GM19372 (cell line): Measurements from ENCODE around the gene DAG1.

ENCODE experiments used
- ATAC-seq: cut with Tn5 transposase; IDR thresholded peaks from one replicate; pipeline ENCODE4 v1.9.1; 2021; ENCODE audit warnings: mild to moderate bottlenecking, low read depth, moderate library complexity; ENCODE audit not compliant: unreplicated experiment

The DAG1 gene

DNA sequence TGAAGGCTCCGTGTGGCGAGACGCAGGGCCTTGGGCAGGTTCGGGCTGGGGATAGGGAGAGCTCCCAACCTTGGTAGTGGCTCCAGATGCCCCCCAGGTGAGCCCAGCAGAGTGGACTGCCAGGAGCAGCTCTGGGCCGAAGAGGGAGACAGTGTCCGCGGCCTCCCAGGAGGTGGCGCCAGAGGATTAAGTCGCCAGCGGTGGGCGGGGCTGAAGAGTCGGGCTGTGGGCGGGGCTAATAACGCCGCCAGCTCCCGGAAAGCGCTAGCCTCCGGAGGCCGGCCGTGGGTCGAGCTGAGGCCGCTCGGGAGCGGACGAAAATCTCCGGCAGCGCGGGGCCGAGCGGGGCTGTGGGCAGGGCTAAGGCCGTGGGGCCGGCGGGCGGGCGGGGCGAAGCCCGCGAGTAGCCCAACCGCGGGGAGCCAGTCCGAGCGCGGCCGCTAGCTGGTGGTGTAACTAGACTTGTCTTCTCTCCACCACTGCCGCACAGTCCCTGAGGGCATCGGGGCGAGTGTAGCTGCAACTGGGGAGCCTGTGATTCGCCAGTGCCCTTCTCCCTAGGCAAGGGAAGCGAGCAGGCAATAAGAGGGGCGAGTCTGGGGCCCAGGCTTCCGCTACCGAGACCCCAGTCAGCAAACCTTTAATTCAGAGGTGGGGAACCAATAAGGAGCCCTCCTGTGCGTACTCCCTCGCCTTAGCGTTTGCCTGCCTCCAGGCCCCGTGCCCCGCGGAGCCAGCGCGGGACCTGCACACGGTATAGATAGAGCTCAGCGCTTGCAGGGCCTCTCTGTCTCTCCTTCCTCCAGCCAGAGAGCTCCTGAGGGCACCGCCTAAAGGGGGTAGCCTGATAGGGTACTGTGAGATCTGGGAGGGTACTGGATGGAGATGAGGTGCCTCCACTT lies 69.8 kb downstream of the DAG1 start:
- peak; percentile 94 for ATAC-seq

DNA sequence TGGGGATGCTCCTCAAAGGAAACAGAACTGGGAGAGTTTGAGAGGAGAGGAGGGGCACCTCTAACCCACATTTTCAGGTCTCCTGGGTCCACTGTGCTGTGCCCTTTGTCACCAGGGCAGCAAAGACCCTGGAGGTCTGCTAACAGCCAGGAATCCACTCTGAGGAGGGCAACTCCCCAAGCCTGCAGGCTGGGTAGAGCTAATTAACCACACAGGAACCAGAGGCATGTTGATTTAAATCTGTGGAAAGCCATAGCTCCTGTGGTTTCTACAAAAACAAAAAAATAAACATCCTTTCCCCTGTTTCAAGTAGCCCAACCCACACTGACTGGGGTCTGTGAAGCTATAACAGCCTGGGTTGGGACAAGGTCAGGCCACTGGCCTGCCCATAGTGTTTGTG lies 82.0 kb downstream of the DAG1 start:
- no peak for ATAC-seq

DNA sequence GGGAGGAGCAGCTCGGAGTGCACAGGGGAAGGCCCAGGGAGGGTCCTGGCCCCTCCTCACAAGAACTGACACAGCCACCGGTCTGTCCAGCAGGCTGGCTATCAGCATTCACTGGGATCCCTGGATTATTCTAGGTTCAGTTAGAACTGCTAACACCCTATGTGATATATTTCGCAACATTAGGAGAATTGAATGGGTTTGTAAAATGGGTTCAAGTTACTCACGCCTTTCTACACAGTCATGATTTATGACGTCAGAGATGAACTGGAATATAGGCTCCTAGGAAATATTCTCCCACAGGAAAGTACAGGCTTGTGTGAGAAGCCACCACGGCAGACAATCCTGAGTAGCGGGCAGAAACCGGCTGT lies 83.2 kb downstream of the DAG1 start:
- no peak for ATAC-seq

DNA sequence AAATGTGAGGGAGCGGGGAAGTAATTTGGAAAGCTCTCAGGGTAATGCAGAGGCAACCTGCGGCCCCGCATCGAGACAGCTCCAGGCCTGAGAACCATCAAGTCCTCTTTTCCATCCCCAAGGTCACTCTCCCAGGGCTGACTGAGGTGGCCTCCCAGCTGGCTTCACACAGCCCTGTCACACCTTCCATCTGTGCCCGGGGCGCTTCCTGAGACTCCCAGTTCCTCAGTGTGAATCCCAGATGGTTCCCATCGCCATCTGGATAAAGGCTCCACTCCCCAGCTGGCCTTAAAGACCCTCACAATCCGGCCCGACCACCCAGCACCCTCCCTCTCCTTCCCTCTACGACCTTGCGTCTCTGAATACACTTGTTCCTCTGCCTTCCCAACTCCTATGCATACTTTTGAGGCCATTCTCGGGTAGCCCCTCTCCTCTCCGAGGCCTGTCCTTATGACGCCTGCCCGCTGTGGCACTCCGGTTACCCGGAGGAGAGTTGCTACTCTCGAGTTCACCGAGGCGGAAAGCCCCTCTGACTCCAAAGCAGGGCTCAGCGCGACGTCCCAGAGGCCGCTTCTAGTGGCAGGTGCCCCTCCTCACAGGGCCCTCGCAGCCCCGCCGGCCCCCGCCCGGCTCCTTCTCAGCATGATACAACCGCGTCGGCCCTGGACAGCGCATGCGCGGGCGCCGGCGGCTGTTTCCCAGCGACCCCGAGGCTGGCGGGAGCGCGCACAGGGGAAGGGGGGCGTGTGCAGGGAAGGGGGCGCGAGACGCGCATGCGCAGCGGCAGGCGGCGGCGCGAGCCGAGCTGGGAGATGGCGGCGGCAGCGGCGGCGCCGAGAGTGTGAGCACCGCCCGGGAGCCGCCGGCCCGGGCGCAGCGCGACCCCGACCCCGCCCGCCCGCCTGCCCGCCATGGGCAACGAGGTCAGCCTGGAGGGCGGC lies 83.9 kb downstream of the DAG1 start, which contains the start of gene BSN:
Gene BSN (plus strand): TSS at position 786 of the 941 bp plus-strand sequence. CDS start 126 bp downstream, at position 912.
- peak; percentile 86 for ATAC-seq

DNA sequence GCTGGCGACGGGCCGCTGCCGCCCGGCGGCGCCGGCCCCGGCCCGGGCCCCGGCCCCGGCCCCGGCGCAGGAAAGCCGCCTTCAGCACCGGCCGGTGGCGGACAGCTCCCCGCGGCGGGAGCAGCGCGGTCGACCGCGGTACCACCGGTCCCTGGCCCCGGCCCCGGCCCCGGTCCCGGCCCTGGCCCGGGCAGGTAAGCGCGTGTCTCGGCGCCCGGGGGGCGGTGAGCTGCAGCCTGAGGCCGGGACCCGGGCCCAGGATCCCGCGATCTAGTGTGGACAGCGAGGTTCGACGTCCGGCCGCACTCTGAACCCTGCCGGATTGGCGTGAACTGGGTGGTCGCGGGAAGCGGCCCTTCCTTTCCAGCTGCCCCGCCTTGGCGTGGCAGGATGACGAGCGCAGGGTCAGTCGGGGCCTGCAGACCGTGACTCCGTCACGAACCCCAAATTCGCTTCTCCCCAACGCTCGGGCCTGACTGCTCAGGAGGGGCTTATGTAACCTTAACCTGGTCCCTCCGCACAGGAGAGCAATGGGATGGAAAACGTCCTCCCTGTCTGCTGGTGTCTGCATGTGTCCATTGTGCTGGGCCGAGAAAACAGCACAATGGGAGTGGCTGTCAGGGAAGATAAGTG lies 84.7 kb downstream of the DAG1 start:
- ATAC-seq = peak; percentile 66

DNA sequence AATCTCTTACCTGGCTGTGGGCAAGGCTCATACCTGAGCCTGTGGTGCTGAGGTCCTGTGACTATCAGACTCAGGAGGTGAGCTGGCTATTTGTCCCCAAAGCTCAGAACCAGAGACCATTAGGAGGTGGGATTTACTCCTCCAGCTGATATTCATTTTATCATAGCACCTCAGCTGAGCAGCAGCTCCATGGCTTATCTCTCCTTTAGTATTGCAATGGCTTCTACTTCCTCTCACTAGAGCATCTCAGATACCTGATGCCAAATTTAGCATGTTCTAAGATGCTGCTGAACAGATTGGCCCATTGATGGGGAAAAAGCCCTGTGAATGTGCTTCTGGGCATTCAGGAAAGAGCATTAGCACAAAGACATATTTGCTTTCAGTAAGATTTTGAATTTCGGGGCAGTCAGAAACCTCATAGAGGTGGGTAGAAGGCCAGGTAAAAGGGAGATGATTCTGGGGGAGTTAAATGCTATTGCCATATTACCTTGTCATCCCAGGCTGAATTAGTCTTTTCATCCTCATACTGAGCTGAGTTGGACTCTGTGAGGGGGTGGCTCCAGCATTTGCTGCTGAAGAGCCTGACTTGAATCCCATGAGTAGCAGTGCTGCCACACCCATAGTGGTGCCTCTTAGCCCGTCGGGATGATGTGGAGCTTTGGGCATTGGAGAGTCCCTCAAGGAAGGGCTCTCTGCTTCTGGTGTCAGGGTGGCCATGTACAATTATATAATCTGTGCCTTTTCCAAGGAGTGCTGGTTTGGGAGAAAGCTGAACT lies 86.6 kb downstream of the DAG1 start:
- ATAC-seq = no peak

DNA sequence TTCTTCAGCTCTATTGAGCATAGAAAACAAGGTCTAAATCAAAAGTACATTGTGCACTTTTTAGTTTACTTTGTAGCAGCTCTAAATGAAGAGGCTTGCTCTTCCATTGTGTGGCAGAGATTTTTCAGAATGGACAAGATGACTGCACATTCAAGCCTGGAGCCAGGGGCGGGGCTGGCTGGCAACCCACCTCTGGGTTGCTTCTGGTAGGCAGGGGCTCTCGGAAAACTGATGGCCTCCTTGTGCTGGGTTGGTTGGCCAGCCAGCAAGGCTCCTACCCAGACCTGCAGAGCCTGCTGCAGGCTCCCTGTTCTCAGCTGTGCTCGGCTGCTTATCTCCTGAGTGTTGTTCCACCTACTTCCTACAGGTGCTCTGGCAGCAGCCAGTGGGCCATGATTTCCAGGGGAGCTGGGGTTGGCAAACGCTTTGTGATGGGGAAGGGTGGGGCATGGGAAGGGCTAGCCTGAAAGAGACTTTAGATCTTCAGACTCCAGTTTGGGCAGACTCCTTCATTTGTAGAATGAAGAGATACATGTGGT lies 93.0 kb downstream of the DAG1 start:
- no peak for ATAC-seq

DNA sequence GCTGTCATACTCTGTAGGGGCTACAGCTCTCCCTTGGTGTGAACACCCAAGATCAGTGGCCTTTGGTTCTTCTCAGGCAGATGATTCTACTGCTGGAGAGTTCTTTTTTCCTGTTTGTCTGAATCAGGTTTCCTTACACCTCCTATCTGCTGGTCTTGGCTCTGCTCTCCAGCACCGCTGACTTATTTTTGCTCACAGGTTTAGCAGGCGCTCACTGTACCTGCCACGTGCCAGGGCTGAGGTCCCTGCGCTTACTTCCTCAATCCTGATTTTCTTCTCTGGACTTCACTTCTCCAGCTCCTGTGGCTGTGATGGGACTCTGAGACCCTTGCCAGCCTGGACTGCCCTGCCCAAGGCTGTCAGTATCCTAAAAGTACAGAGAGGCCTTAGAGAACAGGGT lies 93.7 kb downstream of the DAG1 start:
- ATAC-seq = no peak

DNA sequence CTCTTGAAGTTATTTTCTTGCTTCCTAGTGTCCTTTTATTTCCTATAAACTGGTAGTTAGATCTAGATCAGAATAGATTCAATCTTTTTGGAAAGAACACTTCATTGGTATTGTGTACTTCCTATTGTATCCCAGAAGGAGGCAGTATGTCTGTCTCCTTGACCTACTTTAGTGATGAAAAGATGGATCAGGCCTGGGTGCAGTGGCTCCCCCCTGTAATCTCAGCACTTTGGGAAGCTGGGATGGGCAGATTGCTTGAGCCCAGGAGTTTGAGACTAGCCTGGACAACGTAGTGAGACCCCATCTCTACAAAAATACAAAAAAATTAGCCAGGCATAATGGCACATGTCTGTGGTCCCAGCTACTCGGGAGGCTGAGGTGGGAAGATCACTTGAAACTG lies 96.2 kb downstream of the DAG1 start:
- ATAC-seq = no peak

DNA sequence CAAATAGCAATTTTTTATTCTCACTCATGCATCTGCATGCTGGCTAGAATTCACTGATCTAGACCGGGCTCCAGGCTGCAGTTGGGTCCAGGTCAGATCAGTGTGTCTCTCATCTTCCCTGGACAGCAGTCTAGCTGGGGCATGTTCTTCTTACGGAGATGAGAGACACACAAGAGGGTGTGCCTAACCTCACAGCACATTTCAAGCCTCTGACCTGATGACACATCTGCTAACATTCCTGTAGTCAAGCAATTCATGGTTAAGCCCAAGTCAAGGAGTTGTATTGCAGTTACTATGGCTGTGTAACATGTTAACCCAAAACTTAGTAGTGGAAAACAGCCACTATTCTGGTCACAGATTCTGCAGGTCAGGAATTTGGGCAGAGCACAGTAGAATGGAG lies 97.3 kb downstream of the DAG1 start:
- ATAC-seq = no peak

DNA sequence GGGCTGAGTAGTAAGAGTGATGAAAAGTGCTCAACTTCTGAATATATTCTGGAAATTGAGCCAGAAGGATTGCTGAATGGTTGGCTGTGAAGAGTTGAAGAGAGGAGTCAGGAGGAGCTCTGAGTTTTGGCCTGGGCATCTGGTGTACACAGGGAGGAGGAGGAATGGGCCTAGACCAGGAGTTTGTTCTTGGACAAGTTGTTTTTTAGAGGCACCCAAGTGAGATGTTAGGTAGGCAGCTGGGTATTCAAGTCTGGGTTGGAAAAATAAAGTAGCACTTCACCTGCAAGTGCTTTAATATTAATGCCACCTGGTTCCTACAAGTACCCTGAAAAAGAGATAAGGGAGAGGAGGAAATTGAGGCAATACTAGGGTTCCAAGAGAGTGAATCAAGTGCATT lies 98.9 kb downstream of the DAG1 start:
- ATAC-seq = no peak

DNA sequence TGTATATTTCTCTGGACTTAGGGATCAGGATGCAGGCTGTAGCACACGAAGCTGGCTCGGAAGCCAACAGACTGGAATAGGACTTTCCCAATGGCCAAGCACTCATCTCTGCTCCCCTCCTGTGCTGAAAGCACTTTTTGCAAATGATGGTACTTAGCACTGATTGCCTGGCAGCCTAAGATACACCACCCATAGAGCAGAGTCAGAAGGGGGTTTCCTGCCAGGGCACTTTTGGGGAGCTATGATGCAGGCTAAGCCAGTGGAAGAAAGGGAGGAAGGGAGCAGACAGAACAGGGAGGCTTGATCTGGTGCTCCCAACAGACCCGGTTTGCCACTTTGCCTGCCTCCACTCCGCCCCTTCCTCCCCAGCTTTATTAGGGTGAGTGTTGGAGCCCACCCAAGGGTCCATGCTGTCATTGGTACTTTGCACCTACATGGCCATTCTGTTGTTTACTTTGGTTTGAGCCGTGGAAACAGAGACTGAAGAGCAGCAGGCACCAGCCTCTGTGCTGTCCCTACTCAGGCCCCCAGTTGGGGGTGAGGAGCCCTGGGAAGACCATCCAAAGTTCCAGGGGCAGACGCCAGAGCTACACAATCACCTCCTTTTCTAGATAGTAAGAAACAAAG lies 100.1 kb downstream of the DAG1 start:
- ATAC-seq = no peak

DNA sequence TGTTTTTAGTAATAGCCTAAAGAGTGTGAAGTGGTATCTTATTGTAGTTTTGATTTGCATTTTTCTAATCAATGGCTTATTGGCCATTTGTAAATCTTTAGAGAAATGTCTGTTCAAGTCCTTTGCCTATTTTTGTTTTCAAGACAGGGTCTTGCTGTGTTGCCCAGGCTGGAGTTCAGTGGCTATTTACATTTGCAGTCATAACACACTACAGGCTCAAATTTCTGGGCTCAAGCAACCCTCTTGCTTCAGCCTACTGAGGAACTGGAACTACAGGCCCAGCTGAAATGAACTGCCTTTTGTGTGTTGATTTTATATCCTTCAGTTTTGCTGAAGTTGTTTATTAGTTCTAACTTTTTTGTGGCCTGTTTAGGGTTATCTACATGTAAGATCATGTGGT lies 112.1 kb downstream of the DAG1 start:
- no peak for ATAC-seq
